Measurements from ENCODE around the gene ABTB1. TPM values are rescaled to one million over a fixed set of nuclear protein-coding genes. Genes with fewer than 3 reads are reported as not detected.

ABTB1 gene
- total and polyA plus RNA-seq, 9 of the 15 experiments (the other 6 are each of a cell fraction or from before 2014, with no cell fraction given) = 0.04 to 2.3 (median 0.55) TPM; not detected in 1

DNA sequence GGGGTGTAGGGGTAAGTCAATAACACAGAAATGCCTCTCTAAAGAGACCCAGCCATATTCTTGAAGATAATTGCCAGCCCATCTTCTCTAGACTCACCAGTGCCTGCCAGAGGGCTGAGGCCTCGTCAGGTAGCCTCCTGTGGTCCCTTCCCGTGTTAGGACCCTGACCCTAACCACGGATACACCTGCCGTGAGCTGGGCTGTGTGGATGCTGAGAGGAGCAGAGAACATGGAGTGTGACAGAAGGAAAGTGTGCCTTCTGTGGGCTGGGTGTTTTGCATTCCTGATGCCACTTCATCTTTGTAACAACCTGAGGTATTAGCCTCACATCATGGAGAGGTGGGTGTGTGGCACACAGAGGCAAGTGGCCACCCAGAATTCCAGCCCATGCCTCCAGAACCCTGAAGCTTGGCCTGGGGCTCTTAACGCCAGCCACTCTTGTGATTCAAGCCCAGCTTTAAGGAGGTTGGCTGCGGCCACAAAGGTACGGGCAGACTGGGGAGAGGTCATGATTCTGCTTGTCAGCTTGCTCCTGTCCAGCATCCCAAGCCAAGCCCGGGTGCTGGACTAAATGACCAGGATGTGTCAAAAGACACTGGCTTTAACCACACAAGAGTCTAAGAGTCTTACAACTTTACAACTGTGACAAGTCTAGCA, 21.1 kb upstream of the ABTB1 start:
- ChIA-PET POLR2A (interaction anchor here (0.6 to 0.8 kb wide), 2 partner anchors 31 to 308 kb away, joined by 3 read pairs; no protein-coding TSS in a partner anchor), CTCF (ENCODE audit: low intra/inter-chr PET ratio) (interaction anchor here (0.6 to 1.0 kb wide), 3 partner anchors 240 to 317 kb away, joined by 3 to 5 read pairs (median 4); no protein-coding TSS in a partner anchor)
- DNase-seq (ENCODE audit: extremely low read depth in 1 of 4, low spot score in 3 of 4) (no peak), ATAC-seq (no peak), FAIRE-seq (no peak)
- no peaks in the 10 kb centered on the region for H3K79me2 ChIP-seq (ENCODE audit: control insufficient read depth, insufficient read depth, low read length)
- no peak overlapping the region for H3K27ac ChIP-seq (ENCODE audit: extremely low read depth, low read depth, low read length)
- no peak overlapping the region for H3K4me2 ChIP-seq (ENCODE audit: insufficient read depth, low read length)
- 66% methylated on average over 6 of the region's 8 CpGs for WGBS (ENCODE audit: insufficient coverage, low coverage, missing lambda C conversion rate)
- H3K9me3 ChIP-seq (replicated peaks; ENCODE audit: control insufficient read depth, insufficient read depth, low read depth, low read length) = no peaks in the 10 kb centered on the region
- no peak overlapping the region for H2AFZ ChIP-seq (ENCODE audit: low read depth, low read length)
- in situ Hi-C loops (cut with MboI) = no loop called here
- peaks cover 10% of the 10 kb centered on the region; the same call in 1 of the 3 replicates for H3K36me3 ChIP-seq (ENCODE audit: control insufficient read depth, insufficient read depth, low read length)
- H3K4me1 ChIP-seq (replicated peaks in 1 of 2; ENCODE audit: control insufficient read depth in 2 of 2, insufficient read depth in 2 of 2, low read length in 2 of 2) = no peaks in the 10 kb centered on the region
- TF ChIP-seq TCFL5 (CRISPR knock-in tag; conservative IDR thresholded peaks at IDR 0.05) (no peak), SUPT5H (IDR thresholded peaks at IDR 0.05) (no peak), ZNF551 (CRISPR knock-in tag; IDR thresholded peaks at IDR 0.05) (no peak), XRCC3 (IDR thresholded peaks at IDR 0.05) (no peak)
- TF ChIP-seq, protein P1, sequence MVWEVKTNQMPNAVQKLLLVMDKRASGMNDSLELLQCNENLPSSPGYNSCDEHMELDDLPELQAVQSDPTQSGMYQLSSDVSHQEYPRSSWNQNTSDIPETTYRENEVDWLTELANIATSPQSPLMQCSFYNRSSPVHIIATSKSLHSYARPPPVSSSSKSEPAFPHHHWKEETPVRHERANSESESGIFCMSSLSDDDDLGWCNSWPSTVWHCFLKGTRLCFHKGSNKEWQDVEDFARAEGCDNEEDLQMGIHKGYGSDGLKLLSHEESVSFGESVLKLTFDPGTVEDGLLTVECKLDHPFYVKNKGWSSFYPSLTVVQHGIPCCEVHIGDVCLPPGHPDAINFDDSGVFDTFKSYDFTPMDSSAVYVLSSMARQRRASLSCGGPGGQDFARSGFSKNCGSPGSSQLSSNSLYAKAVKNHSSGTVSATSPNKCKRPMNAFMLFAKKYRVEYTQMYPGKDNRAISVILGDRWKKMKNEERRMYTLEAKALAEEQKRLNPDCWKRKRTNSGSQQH (CRISPR knock-in tag; IDR thresholded peaks at IDR 0.05) = no peak
- H4K20me1 ChIP-seq (replicated peaks; ENCODE audit: control insufficient read depth, insufficient read depth, low read length) = no peaks in the 10 kb centered on the region
- intact Hi-C loops (cut with micrococcal nuclease) = loop anchor here (10.0 kb wide), 2 partner anchors 183 to 483 kb away; no protein-coding TSS in a partner anchor
- H3K9me1 ChIP-seq (ENCODE audit: control insufficient read depth, insufficient read depth, low read length) = no peaks in the 10 kb centered on the region
- H3K9ac ChIP-seq (ENCODE audit: insufficient read depth in 1 of 2, low read depth in 2 of 2, low read length in 2 of 2) = no peak overlapping the region
- no peak overlapping the region for H3K4me3 ChIP-seq
- no peaks in the 10 kb centered on the region for H3K27me3 ChIP-seq (ENCODE audit: control insufficient read depth in 2 of 2, insufficient read depth in 2 of 2, low read length in 2 of 2)
- no TSS peak for BruUV-seq (replicated peaks)

All from K562 (cell line).